ENCODE measurements around the gene LAMC3.

Gene LAMC3

GRCh38 chr9:131065599-131065998 lies 56.6 kb downstream of the LAMC3 start:
- TF ChIP-seq CTCF (IDR thresholded peaks at IDR 0.05; ENCODE audit: low read depth, low read length): no peak

GRCh38 chr9:131067625-131068024 lies 58.7 kb downstream of the LAMC3 start:
- H3K27me3 ChIP-seq (ENCODE audit: insufficient read depth, low read depth, severe bottlenecking): no peaks in the 10 kb centered on the region
- DNase-seq: no peak

More at GRCh38 chr9:131065599-131065998, 56.6 kb downstream of the LAMC3 start:
- H3K36me3 ChIP-seq: no peaks in the 10 kb centered on the region
- no peak overlapping the region for H3K4me3 ChIP-seq (ENCODE audit: low read depth, low read length)
- no peak overlapping the region for H3K27ac ChIP-seq
- no peak for DNase-seq
- H3K9me3 ChIP-seq (ENCODE audit: severe bottlenecking): no peaks in the 10 kb centered on the region
- no peaks in the 10 kb centered on the region for H3K27me3 ChIP-seq (ENCODE audit: insufficient read depth, low read depth, severe bottlenecking)

GRCh38 chr9:131068076-131068816 lies 59.3 kb downstream of the LAMC3 start:
- Histone ChIP-seq H3K9me3 (ENCODE audit: severe bottlenecking) (no peaks in the 10 kb centered on the region), H3K4me3 (ENCODE audit: low read depth, low read length) (no peak overlapping the region), H3K27me3 (ENCODE audit: insufficient read depth, low read depth, severe bottlenecking) (no peaks in the 10 kb centered on the region), H3K36me3 (no peaks in the 10 kb centered on the region), H3K27ac (no peak overlapping the region)
- DNase-seq: no peak
- no peak for TF ChIP-seq CTCF (IDR thresholded peaks at IDR 0.05; ENCODE audit: low read depth, low read length)

More at GRCh38 chr9:131067625-131068024, 58.7 kb downstream of the LAMC3 start:
- no peak overlapping the region for H3K4me3 ChIP-seq (ENCODE audit: low read depth, low read length)
- TF ChIP-seq CTCF (IDR thresholded peaks at IDR 0.05; ENCODE audit: low read depth, low read length): no peak
- no peaks in the 10 kb centered on the region for H3K9me3 ChIP-seq (ENCODE audit: severe bottlenecking)
- no peaks in the 10 kb centered on the region for H3K36me3 ChIP-seq
- no peak overlapping the region for H3K27ac ChIP-seq

GRCh38 chr9:131069699-131070098 lies 60.7 kb downstream of the LAMC3 start:
- Histone ChIP-seq H3K9me3 (ENCODE audit: severe bottlenecking) (no peaks in the 10 kb centered on the region), H3K4me3 (ENCODE audit: low read depth, low read length) (no peak overlapping the region), H3K36me3 (no peaks in the 10 kb centered on the region), H3K27ac (no peak overlapping the region), H3K27me3 (ENCODE audit: insufficient read depth, low read depth, severe bottlenecking) (no peaks in the 10 kb centered on the region)
- TF ChIP-seq CTCF (IDR thresholded peaks at IDR 0.05; ENCODE audit: low read depth, low read length): no peak
- no peak for DNase-seq

GRCh38 chr9:131072107-131072870 lies 63.3 kb downstream of the LAMC3 start:
- Histone ChIP-seq H3K4me3 (ENCODE audit: low read depth, low read length) (no peak overlapping the region), H3K9me3 (ENCODE audit: severe bottlenecking) (no peaks in the 10 kb centered on the region), H3K27me3 (ENCODE audit: insufficient read depth, low read depth, severe bottlenecking) (no peaks in the 10 kb centered on the region), H3K36me3 (no peaks in the 10 kb centered on the region), H3K27ac (no peak overlapping the region)
- no peak for TF ChIP-seq CTCF (IDR thresholded peaks at IDR 0.05; ENCODE audit: low read depth, low read length)
- no peak for DNase-seq

All from WERI-Rb-1 (cell line).